ENCODE results near the gene SLC38A3.
"Not testable (repeated sequence)": the region's sequence is repeated elsewhere in the genome, so short reads cannot be mapped to it uniquely, and the experiment has no call there.

SLC38A3 gene

DNA sequence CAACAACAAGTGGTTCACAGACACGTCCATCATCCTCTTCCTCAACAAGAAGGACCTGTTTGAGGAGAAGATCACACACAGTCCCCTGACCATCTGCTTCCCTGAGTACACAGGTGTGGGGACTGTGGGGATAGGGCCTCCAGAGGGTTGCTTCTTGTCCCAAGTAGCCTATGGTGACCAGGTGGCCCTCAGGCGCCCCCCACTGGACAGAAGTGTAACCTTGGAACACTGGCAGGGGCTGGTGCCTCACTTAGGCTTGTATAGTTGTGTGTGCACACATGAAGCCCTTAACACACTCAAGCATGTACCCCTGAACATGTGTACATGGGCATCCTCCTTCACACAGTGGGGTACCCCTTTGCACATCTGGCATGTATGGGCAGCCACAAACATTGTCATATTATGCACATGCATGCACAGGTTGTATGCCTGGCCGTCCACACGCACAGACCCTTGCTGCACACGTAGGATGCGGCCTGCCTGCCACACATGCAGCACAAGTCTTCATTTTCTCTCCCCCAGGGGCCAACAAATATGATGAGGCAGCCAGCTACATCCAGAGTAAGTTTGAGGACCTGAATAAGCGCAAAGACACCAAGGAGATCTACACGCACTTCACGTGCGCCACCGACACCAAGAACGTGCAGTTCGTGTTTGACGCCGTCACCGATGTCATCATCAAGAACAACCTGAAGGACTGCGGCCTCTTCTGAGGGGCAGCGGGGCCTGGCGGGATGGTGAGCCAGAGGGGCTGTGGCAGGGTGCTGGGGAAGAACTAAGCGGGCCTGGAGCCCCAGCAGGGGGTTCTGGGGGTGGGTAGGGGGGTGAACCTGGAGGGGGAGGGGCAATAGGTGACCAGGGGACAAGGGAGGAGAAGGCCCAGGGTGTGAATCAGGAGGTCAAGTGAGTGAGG, 52.2 kb downstream of the SLC38A3 start:
- DNase-seq = peak; percentile 67

DNA sequence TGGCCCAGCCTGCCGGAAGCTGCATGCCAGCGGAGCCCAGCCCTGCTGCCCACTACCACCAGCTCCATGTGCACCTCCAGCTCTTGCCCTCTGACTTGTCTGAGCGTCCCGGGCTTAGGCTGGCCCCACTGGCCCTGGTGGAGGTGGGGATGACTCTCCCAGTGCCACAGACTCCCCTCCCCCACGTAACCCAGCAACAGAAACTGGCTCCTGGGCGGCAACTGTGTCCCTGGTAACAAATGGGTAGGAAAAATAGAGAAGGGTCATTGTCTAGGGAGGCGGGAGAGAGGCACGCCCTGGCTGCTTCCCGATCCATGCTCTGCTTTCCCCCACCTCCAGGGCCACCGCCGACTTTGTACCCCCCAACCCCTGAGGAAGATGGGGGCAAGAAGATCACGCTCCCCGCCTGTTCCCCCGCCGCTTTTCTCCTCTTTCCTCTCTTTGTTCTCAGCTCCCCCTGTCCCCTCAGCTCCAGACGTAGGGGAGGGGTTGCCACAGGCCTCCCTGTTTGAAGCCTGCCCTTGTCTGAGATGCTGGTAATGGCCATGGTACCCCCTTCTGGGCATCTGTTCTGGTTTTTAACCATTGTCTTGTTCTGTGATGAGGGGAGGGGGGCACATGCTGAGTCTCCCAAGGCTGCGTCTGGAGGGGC, 53.1 kb downstream of the SLC38A3 start:
- no peak for DNase-seq

DNA sequence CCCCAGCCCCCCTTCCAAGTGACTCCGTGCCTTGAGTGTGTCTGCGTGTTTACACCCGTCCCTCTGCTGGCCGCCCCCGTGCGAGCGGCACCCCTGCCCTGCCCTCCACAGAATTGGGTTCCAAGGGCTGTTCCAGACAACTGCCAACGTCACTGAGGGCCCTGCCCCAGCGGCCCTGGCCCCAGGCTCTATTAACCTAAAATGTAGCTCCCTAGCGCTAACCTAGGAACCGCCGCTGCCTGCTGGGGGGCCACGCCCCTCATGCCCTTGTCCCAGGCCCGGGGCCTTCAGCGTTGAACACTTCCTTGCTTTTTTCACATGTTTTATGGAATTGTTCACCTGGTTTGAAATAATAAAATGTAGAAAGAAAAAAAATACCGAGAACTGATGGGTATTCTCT, 53.9 kb downstream of the SLC38A3 start:
- DNase-seq = no peak

DNA sequence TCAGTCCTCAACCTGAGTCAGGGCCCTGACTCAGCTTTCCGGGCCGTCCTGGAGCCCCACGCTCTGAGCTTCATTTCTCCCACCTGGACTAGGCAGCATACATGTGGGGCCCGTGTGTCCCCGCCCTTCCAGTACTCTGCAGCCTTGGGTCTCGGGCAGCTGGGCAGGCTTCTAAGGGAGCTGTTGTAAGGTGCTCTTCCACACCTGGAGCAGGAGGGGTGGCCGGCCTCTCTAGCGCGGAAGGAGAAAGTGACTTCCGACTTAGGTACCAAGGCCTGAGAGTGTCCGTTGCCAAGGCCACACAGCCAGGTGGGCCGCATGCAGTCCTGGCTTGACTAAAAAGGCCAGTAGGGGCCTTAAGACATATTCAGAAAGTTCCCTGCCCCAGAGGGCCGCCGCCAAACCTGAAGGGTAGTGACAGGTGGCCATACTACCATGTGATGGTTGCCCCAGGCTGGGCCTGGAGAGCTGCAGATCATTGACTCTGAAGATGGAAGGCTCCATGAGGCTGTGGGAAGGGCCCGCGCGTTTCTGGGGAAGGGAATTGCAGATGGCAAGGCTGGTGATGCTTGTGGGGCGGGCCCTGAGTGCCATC, 54.5 kb downstream of the SLC38A3 start:
- no peak for DNase-seq

DNA sequence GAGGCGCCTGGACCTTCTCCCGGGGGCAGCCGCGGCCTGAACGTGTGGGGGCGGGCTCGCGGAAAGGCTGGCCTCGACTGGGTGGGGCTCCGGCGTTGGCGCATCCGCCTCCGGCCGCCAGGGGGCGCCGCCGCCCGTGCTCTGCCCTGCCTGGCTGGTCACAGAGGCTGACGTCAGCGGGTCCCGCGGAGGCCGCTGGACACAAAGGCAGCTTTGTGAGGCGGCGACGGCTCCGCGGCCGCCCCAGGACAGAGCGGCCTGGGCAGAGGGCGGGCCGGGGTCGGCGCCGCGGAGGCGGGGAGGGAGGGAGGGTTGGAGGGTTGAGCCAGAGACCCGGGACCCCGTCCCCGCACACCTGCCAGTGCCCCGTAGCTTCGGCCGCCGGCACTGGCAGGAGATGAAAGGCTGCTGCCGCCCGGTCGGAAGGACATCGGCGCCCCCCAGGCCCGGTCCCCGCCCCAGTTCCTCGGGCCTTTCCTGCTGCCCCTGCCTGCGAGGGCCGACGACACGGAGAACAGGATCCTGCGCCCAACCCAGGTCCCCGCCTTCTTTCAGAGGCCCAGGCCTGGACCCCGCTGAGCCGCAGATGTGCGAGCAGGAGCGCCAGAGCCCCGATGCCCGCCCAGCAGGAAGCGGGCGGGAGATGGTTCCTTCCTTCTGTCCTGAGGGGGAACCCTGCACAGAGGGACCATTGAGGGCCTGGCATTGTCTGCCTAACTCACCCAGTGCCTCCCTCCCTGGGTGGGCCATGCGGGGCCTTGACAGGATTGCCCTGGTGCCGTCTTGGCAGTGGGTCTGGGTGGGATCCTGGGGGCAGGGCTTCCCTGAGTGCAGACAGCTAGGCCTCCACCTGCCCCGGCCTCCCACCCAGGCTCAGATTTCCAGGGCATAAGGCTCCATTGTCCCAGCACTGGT, 55.2 kb downstream of the SLC38A3 start:
- peak; percentile 87 for DNase-seq

DNA sequence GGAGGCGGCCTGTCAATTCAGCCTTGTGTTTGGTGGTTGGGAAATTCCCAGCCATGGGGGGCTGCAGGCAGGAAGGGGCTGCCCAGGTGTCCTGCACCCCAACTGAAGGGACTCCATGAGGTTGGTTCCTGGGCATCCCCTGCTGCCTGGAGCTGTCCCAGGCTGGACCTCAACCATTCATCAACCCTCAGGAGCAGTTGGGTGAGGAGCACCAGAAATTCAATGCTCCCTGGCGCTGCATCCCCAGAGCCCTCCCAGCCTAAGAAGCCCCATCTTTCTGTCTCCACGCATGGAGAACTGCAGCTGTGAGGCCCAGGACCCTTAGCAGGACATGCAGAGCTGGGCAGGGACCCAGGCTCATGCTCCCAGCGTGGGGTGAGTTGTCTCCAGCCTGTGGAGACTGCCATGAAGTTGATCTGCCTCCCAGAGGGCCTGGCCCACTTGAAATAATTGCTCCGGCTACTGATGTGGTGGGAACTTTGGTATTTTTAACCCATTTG, 55.9 kb downstream of the SLC38A3 start:
- no peak for DNase-seq

DNA sequence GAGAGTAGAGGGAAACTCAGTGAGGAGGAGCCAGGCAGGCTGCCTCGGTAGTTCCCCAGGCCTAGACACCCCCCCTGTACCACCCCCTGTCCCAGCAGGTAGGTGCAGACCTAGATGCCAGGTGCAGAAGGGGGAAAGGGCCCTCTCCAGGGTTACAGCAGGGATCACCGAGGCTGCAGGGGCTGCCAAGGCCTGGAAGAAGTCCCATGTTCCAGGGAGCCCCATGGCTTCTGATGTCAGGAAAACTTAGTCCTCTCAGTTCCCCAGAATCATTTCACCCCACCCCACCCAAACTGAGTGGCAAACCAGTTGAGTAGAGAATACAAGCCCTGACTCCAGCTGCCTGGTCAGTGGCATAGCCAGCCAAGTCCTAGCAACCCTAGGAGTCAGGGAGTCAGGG, 56.4 kb downstream of the SLC38A3 start:
- no peak for DNase-seq

DNA sequence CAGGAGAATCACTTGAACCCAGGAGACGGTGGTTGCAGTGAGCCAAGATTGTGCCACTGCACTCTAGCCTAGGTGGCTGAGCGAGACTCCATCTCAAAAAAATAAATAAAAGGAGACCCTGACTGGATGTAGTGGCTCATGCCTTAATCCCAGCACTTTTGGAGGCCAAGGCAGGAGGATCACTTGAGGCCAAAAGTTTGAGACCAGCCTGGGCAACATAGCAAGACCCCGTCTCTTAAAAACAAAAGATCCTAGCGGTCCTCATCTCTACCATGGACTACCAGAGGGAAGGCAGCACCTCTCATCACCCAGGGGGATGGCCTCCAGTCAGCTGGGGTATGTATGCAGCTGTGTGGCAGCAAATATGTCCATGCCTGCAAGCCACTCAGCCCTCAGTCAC, 57.1 kb downstream of the SLC38A3 start:
- DNase-seq = not testable (repeated sequence)

DNA sequence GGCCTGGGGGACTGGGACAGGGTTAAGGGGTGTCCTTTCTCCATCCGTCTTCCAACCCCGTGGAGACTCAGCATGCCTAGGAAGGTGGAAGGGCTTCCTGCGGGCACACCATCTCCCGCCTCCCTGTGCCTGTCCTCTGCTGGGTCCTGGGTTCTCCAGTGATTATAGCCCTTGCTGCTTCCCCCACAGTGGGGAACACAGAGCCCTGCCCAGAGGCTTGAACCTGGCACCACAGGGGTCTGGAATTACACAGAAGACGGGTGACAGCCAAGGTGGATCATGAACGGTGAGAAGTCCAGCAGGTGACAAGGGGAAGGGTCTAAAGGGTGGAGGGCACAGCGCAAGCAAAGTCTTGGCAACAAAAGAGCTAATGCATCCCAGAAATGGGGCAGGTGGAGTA, 57.7 kb downstream of the SLC38A3 start:
- DNase-seq = no peak

DNA sequence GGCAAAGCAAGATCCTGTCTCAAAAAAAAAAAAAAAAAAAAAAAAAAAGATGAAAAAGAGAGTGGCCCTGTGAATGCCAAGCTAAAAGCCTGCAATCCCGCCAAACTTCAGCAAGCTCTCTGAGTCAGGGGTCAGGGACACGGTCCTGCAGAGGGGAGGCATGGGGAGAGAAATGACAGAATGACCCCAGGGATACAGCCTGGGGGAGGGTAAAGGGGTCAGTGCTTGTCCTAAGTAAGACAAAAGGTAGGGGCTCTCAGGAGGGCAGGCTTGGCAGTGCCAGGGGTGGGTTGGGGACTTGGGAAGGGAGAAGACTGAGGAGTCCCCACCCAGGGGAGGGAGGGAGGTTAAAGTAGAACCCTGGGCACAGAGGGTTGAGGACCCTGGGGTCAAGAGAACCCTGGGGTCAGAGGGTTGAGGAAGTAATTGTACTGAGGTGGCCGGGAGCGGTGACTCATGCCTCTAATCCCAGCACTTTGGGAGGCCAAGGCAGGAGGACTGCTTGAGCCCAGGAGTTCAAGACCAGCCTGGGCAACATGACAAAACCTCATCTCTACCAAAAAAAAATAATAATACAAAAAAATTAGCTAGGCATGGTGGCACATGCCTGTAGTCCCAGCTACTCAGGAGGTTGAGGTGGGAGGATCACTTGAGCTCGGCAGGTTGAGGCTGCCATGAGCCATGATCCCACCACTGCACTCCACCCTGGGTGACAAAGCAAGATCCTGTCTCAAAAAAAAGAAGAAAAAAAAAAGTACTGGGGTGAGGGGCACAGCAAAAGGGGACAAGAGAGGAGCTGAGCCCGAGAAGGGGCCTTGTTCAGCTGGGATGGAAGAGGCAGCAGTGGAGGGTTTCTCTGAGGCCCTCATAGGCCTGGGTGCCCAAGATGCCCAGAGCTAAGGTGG, 58.7 kb downstream of the SLC38A3 start:
- DNase-seq = no peak

DNA sequence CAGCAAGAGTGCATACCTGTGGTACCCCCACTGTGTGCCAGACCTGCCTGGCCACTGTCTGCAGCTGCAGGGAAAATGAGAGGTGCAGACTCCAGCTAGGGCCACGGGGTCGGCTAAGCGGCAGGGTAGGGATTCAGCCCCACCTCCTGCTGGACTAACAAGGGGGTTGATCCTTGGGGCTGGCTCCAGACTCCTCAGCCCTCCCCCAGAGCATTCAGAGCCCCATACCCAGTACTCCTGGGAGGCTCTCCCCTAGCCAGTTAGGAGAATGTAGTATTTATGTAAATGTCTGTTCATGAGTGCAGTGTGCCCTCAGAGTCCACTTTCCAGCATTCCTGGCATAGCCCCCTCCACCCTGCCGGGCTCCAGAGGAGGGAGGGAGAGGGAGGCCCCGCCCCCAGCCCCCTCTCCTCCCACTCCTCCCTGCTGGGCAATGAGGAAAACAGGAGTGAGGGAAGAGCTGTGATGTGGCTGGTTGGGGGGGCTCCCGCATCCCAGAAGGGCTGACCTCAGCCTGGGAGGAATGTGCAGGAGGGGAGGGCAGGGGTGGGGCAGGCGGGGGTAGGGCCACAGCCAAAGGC, 59.4 kb downstream of the SLC38A3 start:
- DNase-seq = no peak

DNA sequence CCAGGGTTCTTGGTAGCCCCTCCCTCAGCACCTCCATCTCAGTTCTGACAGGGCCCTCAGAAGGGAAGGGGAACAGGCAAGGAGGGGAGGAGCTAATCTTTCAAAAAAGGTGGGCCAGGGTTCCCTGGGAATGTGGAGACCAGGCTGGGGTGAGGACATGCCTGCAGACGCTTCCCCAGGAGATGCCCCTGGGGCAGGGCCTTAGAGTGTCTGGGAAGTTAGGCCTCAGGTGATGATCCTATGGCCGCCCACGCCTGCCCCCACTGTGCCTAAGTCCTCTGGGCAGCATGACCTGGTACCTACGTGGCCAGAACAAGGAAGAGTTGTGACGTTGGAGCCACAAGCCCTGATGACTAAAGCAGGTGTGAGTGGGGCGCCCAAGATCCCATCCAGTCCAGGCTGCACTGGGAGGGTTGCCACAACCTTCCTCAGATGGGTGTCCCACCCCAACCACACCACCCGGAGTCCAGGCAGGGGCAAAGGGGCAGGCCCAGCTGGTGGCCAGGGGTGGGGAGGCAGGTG, 60.0 kb downstream of the SLC38A3 start:
- no peak for DNase-seq

DNA sequence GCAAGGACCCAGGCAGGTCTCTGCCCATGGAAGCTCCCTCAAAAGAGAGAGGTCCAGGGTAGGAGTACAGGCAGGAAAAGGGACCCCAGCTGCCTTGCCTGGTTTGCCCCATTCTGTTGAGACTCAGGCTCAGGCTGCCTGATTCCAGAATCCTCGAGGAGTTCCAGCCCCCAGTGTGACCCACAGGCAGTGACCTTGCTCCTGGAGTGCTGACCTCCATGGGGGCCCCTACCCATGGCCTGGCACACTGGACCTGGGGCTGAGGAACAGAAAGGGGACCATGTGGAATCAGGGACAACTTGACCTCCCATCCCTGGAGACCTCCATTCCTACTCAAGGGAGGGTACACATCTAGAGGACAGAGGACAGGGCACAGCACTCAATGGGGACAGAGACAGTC, 60.5 kb downstream of the SLC38A3 start:
- no peak for DNase-seq

DNA sequence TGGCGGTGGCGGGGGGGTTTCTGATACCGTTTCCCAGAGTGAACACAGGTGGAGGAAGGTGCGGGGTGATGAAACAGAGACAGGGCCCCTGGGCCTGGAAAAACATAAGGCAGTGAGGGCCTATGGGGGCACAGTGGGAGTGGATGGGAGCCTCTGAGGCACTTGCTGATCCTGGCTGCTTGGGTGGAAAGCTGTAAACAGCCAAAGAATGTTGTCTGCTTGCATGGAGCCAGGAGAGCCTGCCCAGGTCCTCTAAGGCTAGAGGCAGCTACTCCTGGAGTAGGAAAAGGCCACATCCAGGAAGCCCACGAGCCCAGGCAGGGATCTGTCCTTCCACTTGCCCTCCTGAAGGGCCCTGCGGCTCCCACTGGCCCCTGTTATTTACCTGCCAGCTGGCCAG, 60.9 kb downstream of the SLC38A3 start:
- DNase-seq = no peak

DNA sequence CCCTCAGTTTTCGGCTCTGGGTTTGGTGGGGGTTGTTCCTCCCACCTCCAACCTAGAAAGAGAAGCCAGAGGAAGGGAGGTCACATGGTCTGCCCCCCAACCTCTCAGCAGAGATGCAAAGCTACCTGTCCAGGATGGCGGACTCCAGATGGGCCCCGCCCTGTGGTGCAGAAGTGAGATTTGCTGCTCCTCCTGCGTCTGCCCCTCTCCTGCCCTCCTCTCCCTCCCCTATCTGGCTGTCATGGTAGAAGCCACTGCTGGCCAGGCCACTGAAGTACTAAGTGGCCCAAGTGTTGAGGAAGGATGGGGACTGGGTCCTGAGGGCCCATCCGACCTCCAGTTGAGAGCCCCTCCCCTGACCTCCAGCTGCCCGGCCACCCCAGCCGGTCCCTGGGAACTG, 61.8 kb downstream of the SLC38A3 start:
- no peak for DNase-seq

DNA sequence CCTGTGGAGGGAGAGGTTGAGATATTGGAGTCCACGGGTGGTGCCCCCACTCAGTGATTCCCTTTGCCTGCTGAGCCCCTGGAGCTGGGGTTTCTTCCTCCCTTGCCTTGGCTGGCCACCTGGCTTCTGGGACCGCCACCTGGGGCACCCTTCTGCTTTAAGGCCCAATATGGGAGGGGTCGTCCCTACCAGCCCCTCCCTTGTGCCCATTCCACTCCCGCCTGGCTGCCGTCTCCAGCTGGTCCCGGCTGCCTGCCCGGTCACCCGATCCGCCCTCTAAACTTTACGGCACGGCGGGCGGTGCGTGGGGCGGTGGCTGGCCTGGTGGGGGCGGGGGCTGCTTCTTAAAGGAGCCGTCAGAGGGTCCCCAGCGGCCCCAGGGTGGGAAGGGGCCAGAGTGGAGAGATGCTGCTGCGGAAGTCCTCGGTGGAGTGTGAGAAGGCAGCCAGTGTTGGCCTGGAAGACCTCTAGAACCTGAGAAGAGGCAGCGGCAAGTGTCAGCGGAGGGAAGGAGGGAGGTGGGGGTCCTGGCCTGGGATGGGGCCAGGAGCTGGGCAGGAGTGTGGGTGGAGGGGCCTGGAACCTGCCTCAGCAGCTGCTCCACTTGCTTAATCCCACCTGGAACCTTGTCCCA, 62.3 kb downstream of the SLC38A3 start:
- no peak for DNase-seq

DNA sequence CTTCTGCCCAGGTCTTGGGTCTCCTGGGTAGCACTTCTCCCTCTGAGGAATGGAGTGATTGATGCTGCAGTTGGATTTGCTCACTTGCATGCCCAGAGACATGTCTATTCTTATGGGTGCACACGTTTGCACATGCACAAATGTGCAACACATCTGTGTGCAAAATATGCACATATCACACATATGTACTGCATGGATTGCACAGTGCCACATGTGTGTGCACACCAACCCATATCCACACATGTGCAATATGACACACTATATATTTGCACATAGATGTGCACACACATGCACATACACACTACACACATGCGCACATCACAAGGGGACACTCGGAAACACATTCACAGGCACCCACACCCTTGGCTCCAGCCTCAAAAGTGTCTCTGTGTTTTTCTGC, 63.2 kb downstream of the SLC38A3 start:
- no peak for DNase-seq

DNA sequence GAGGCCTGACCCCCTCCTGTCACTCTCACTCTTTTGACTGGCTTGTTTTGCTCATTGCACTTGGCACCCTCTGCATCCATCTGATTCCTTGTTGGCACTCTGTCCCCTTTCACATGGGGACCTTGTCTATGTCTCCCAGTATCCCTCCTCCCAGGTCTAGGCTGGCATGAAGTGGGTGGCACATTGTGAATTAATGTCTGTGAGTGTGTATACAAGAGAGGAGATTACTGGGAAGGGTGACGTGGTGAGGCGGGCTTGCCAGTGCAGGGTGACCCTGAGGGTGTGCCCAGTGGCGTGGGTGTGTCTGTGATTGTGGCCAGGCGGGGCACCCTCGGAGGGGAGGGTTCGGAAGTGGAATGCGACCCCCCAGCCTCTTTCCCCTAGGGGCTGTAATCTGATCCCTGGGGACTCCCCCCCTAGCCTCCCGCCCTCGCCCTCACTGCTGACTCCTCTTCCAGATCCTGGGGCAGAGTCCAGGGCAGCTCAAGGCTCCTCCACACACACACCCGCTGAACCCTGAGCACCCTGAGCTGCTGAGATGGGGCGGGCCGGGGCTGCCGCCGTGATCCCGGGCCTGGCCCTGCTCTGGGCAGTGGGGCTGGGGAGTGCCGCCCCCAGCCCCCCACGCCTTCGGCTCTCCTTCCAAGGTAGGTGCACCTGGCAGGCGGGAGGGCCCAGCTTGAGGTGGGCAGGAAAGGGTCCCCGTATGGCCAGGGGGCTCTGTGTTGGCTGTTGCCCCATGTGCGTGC, 63.8 kb downstream of the SLC38A3 start, which contains the start of gene SEMA3B:
TSS of gene SEMA3B (plus strand) at position 445 of the 749 bp plus-strand sequence. CDS start at position 539, 94 bp downstream.
- peak; percentile 42 for DNase-seq

DNA sequence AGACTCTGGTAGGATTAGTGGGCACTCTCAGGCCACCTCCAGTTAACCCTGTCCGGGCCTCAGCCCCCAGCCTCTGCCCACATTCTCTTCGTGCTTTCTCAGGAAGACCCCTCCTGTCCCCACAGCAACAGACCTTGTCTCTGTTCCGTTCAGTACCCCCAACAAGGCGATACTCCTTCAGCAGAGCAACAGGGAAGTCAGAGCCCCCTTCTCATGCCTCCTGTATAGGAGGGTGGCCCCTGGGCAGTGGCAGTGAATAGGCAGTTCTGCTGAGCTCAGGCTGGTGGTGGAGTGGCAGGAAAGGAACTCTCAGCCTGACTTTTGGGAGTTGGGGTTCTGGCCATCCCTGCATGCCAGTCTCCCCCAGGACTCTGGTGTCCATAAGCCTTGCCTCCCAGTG, 64.4 kb downstream of the SLC38A3 start:
- no peak for DNase-seq

Measured in hematopoietic multipotent progenitor cell treated with erythropoietin and hydrocortisone succinate and interleukin-3 and kit ligand, for 6 days (in vitro differentiated cells).